Mesenchymal stem cell (in vitro differentiated cells and primary cell): ENCODE measurements around the gene PUS3.
"Not testable (repeated sequence)": the region's sequence is repeated elsewhere in the genome, so short reads cannot be mapped to it uniquely, and the experiment has no call there.

Experiments
- DNase-seq: peaks from one replicate; pipeline ENCODE4 v3.0.0-alpha.2; 2013
- H2AFZ ChIP-seq: one replicate; pipeline ENCODE4 v1.6.1; 2013; ENCODE audit warnings: low read depth, mild to moderate bottlenecking, control low read depth, inconsistent platforms, low read length, moderate library complexity
- H2AK5ac ChIP-seq: 2 replicates; pipeline ENCODE4 v1.6.1; 2013; ENCODE audit warnings: low read length, moderate library complexity, mild to moderate bottlenecking, inconsistent platforms; ENCODE audit not compliant: severe bottlenecking
- H2BK120ac ChIP-seq: one replicate; pipeline ENCODE4 v1.6.1; 2013; ENCODE audit warnings: low read depth, mild to moderate bottlenecking, inconsistent platforms, low read length, moderate library complexity
- H2BK12ac ChIP-seq, 2 experiments: one replicate each; pipeline ENCODE4 v1.6.1; 2013; ENCODE audit warnings: inconsistent platforms in 2 of 2, low read length in 2 of 2, mild to moderate bottlenecking in 2 of 2, moderate library complexity in 2 of 2, control low read depth in 1 of 2
- H2BK15ac ChIP-seq: one replicate; pipeline ENCODE4 v1.6.1; 2013; ENCODE audit warnings: mild to moderate bottlenecking, low read depth, inconsistent platforms; ENCODE audit not compliant: poor library complexity, severe bottlenecking
- H2BK5ac ChIP-seq: 2 replicates; pipeline ENCODE4 v1.6.1; 2013; ENCODE audit warnings: low read depth, mild to moderate bottlenecking, low read length, control low read depth, inconsistent platforms; ENCODE audit not compliant: poor library complexity, severe bottlenecking
- H3K14ac ChIP-seq, 2 experiments: one replicate each; pipeline ENCODE4 v1.6.1; 2013; ENCODE audit warnings: inconsistent platforms in 2 of 2, low read length in 2 of 2, control low read depth in 1 of 2, mild to moderate bottlenecking in 1 of 2, moderate library complexity in 1 of 2
- H3K18ac ChIP-seq, 2 experiments: one replicate each; pipeline ENCODE4 v1.6.1; 2013; ENCODE audit warnings: inconsistent platforms in 2 of 2, low read length in 2 of 2, control low read depth in 1 of 2, low read depth in 1 of 2, mild to moderate bottlenecking in 1 of 2
- H3K23ac ChIP-seq, 2 experiments: one replicate each; pipeline ENCODE4 v1.6.1; 2013; ENCODE audit warnings: inconsistent platforms in 2 of 2, low read length in 2 of 2, mild to moderate bottlenecking in 2 of 2, moderate library complexity in 2 of 2, control low read depth in 1 of 2
- H3K27ac ChIP-seq: 2 replicates; pipeline ENCODE4 v1.5.1; 2013; ENCODE audit warnings: mild to moderate bottlenecking, moderate library complexity, low read length, control low read depth, inconsistent platforms; ENCODE audit not compliant: poor library complexity, severe bottlenecking
- H3K27me3 ChIP-seq, 2 experiments: 2 replicates each; pipeline versions ENCODE4 v1.6.1 to v1.7.0; 2013; ENCODE audit warnings: low read length in 2 of 2, mild to moderate bottlenecking in 2 of 2, moderate library complexity in 2 of 2, control low read depth in 1 of 2, inconsistent platforms in 1 of 2; ENCODE audit not compliant: control insufficient read depth in 1 of 2, insufficient read depth in 1 of 2
- H3K36me3 ChIP-seq, 2 experiments: 2 replicates each; pipeline versions ENCODE4 v1.6.1 to v1.7.0; 2013; ENCODE audit warnings: low read length in 2 of 2, control low read depth in 1 of 2, inconsistent platforms in 1 of 2, low read depth in 1 of 2, mild to moderate bottlenecking in 1 of 2; ENCODE audit not compliant: insufficient read depth in 2 of 2, control insufficient read depth in 1 of 2
- H3K4ac ChIP-seq, 2 experiments: one replicate each; pipeline ENCODE4 v1.6.1; 2013; ENCODE audit warnings: inconsistent platforms in 2 of 2, low read length in 2 of 2, mild to moderate bottlenecking in 2 of 2, moderate library complexity in 2 of 2, control low read depth in 1 of 2, low read depth in 1 of 2
- H3K4me1 ChIP-seq: 2 replicates; pipeline ENCODE4 v1.6.1; 2013; ENCODE audit warnings: low read depth, low read length, control low read depth; ENCODE audit not compliant: control insufficient read depth, insufficient read depth
- H3K4me2 ChIP-seq: 2 replicates; pipeline ENCODE4 v1.6.1; 2013; ENCODE audit warnings: low read length, mild to moderate bottlenecking, inconsistent platforms; ENCODE audit not compliant: poor library complexity, severe bottlenecking
- H3K4me3 ChIP-seq, 2 experiments: 2 replicates each; pipeline versions ENCODE4 v1.5.1 to v1.7.0; 2013; ENCODE audit warnings: low read length in 2 of 2, mild to moderate bottlenecking in 2 of 2, control low read depth in 1 of 2, low read depth in 1 of 2; ENCODE audit not compliant: insufficient read depth in 1 of 2
- H3K79me1 ChIP-seq: replicated peaks from 2 replicates; pipeline ENCODE4 v1.6.1; 2013; ENCODE audit warnings: mild to moderate bottlenecking, control low read depth, low read length, inconsistent platforms; ENCODE audit not compliant: poor library complexity, severe bottlenecking
- H3K9ac ChIP-seq: 2 replicates; pipeline ENCODE4 v1.7.0; 2013; ENCODE audit warnings: mild to moderate bottlenecking, low read length, moderate library complexity
- H3K9me3 ChIP-seq: 2 replicates; pipeline ENCODE4 v1.7.0; 2013; ENCODE audit warnings: mild to moderate bottlenecking, low read length; ENCODE audit not compliant: control insufficient read depth
- H4K8ac ChIP-seq: one replicate; pipeline ENCODE4 v1.6.1; 2013; ENCODE audit warnings: inconsistent platforms, mild to moderate bottlenecking, low read length, moderate library complexity
- H4K91ac ChIP-seq: one replicate; pipeline ENCODE4 v1.6.1; 2013; ENCODE audit warnings: mild to moderate bottlenecking, low read length, inconsistent platforms
- WGBS: methylation state at CpG from one replicate; pipeline ENCODE4 v1.1.7; 2013; ENCODE audit warnings: mixed read lengths; 5-methylcytosine and 5-hydroxymethylcytosine counted together

The PUS3 gene

DNA sequence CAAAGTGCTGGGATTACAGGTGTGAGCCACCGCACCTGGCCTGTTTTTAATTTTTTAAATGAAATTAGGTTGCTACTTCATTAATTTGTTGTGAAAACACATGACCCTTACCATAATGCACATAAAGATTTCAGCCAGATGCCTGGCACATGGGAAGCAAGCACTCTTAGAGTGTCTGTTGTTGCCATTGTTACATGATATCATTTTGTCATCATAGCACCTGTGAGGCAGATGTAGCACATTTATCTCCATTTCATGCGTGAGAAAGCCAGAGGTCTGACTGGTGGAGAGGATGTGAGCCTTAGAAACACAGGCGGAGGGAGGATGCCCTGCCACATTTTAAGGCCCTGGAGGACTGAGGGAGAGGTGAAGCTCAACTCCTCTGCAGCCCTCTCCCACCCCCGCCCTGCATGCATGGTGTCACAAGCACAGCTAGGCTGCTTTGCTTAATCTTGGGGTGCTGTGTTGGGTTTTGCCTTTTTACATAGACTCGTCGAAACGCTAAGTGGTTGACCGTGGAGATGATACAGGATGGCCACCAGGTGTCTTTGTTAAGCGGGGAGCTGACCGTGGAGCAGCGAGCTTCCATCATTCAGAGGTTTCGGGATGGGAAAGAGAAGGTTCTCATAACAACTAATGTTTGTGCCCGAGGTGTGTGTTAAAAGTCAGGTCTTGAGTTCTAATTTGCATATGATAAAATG is 15.3 kb upstream of the PUS3 start:
- WGBS: 82% methylated on average over 11 of the region's 13 CpGs
- no peaks in the 10 kb centered on the region for H3K4me1 ChIP-seq
- H3K4me2 ChIP-seq: no peak overlapping the region
- H3K36me3 ChIP-seq: no peaks in the 10 kb centered on the region
- no peaks in the 10 kb centered on the region for H3K79me1 ChIP-seq
- no peak overlapping the region for H4K91ac ChIP-seq
- H3K4me3 ChIP-seq: no peak overlapping the region
- H3K14ac ChIP-seq: no peak overlapping the region
- H2BK5ac ChIP-seq: no peak overlapping the region
- no peak overlapping the region for H2BK15ac ChIP-seq
- no peaks in the 10 kb centered on the region for H3K9me3 ChIP-seq
- H2AFZ ChIP-seq: no peak overlapping the region
- no peak overlapping the region for H3K4ac ChIP-seq
- no peak overlapping the region for H3K27ac ChIP-seq
- no peak overlapping the region for H2BK12ac ChIP-seq
- H3K27me3 ChIP-seq: peaks cover 42 to 51% of the 10 kb centered on the region in 2 experiments
- H2BK120ac ChIP-seq: no peak overlapping the region
- no peak overlapping the region for H3K9ac ChIP-seq
- H2AK5ac ChIP-seq: no peak overlapping the region
- no peak overlapping the region for H3K18ac ChIP-seq
- H4K8ac ChIP-seq: no peak overlapping the region
- H3K23ac ChIP-seq: no peak overlapping the region
- no peak for DNase-seq

DNA sequence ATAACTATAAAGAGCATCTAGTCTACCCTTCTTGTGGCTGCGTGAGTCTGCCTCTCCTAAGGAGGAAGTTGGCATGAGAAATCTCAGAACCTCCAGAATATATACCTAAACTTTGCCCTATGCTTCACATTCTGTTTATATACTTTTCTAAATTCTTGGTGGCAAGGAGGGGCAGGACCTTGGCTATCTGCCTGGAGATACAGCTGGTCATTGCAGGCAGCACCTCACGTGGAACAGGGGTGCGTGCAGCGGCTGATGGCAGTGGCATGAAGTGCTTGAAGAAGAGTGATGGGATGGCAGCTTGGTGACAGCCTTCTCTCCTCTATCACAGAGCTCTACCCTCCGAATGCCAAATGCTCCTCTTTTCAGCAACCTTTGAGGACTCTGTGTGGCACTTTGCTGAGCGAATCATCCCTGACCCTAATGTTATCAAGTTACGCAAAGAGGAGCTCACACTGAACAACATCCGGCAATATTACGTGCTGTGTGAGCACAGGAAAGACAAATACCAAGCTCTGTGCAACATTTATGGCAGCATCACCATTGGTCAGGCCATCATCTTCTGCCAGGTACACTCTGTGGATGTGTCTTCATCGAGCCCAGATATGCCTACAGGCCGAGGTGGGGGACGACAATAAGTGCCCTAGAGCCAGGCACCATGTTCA is 13.8 kb upstream of the PUS3 start:
- no peak overlapping the region for H2BK120ac ChIP-seq
- 87% methylated on average over 10 of the region's 12 CpGs for WGBS
- H3K4me2 ChIP-seq: no peak overlapping the region

DNA sequence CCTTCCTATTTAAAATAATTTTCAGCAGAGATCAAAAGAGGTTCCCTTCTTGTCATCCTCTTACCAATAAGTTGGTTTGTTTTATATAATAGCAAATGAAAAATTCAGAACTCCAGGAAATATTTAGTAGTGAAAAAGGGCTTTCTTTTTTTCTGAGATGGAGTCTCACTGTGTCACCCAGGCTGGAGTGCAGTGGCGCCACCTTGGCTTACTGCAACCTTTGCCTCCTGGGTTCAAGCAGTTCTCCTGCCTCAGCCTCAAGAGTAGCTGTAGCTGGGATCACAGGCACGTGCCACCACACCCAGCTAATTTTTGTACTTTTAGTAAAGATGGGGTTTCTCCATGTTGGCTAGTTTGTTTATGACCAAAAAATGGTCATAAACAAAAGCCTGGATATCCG is 11.6 kb upstream of the PUS3 start:
- H3K14ac ChIP-seq, H4K8ac ChIP-seq, H3K79me1 ChIP-seq, DNase-seq, H3K23ac ChIP-seq, H3K18ac ChIP-seq, H3K36me3 ChIP-seq, H2BK15ac ChIP-seq, H2AFZ ChIP-seq, H3K9ac ChIP-seq, H2AK5ac ChIP-seq, H3K4me3 ChIP-seq, H4K91ac ChIP-seq, H2BK120ac ChIP-seq, H3K4me2 ChIP-seq, H3K4ac ChIP-seq, H3K9me3 ChIP-seq, H3K27ac ChIP-seq, H2BK12ac ChIP-seq, H2BK5ac ChIP-seq, H3K4me1 ChIP-seq: not testable (repeated sequence)
- H3K27me3 ChIP-seq: peaks cover 50 to 54% of the 10 kb centered on the region in 2 experiments
- WGBS: 81% methylated on average over 3 of the region's 3 CpGs

More for the DNA sequence above, 13.8 kb upstream of the PUS3 start:
- no peak overlapping the region for H3K4me3 ChIP-seq
- no peak overlapping the region for H2BK5ac ChIP-seq
- no peak overlapping the region for H3K27ac ChIP-seq
- H2AFZ ChIP-seq: no peak overlapping the region
- no peak overlapping the region for H2BK12ac ChIP-seq
- no peak for DNase-seq
- no peaks in the 10 kb centered on the region for H3K79me1 ChIP-seq
- no peak overlapping the region for H3K14ac ChIP-seq
- no peak overlapping the region for H2AK5ac ChIP-seq
- H3K18ac ChIP-seq: no peak overlapping the region
- no peak overlapping the region for H3K23ac ChIP-seq
- H3K9me3 ChIP-seq: no peaks in the 10 kb centered on the region
- H4K8ac ChIP-seq: no peak overlapping the region
- no peak overlapping the region for H3K9ac ChIP-seq
- no peak overlapping the region for H4K91ac ChIP-seq
- H3K4me1 ChIP-seq: no peaks in the 10 kb centered on the region
- H3K36me3 ChIP-seq: no peaks in the 10 kb centered on the region
- no peak overlapping the region for H3K4ac ChIP-seq
- H2BK15ac ChIP-seq: no peak overlapping the region
- H3K27me3 ChIP-seq: peaks cover 43 to 46% of the 10 kb centered on the region in 2 experiments

DNA sequence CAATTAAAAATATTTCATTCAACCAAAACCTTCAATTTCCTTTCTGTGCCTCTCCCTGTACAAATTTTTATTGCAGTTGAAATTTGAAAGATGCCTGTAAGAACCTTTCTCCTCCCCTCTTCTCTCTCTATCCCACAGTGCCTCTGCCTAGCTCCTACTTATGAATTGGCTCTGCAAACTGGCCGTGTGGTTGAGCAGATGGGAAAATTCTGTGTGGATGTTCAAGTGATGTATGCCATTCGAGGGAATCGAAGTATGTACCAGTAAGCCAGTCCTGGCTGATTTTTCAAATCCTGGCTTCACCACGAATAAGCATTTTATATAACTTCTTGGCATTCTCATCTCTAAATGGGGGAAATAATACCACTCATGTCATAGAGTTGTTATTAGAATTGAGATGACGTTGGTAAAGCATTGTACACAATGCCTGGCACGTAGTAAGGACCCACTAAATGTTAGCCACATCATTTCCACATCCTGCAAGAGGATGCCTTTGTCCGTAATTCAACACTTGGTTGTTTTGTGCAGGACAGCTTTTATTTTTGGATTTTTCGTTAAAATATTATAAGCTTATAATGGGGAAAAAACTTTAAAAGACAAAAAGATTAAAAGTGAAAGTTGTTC is 7.3 kb upstream of the PUS3 start:
- peaks cover 41 to 44% of the 10 kb centered on the region in 2 experiments for H3K27me3 ChIP-seq
- H2AFZ ChIP-seq: no peak overlapping the region
- no peak overlapping the region for H3K4ac ChIP-seq
- H3K27ac ChIP-seq: no peak overlapping the region
- no peak overlapping the region for H2BK15ac ChIP-seq
- no peak overlapping the region for H2BK120ac ChIP-seq
- no peak overlapping the region for H3K14ac ChIP-seq
- H3K9ac ChIP-seq: no peak overlapping the region
- no peak overlapping the region for H2BK12ac ChIP-seq
- H3K23ac ChIP-seq: no peak overlapping the region
- no peak overlapping the region for H3K18ac ChIP-seq
- no peaks in the 10 kb centered on the region for H3K79me1 ChIP-seq
- H4K8ac ChIP-seq: no peak overlapping the region
- no peaks in the 10 kb centered on the region for H3K9me3 ChIP-seq
- no peak overlapping the region for H2BK5ac ChIP-seq
- no peak overlapping the region for H2AK5ac ChIP-seq
- no peaks in the 10 kb centered on the region for H3K4me1 ChIP-seq
- no peak overlapping the region for H3K4me3 ChIP-seq
- no peak overlapping the region for H3K4me2 ChIP-seq
- 80% methylated on average over 1 of the region's 8 CpGs for WGBS
- H3K36me3 ChIP-seq: no peaks in the 10 kb centered on the region
- no peak overlapping the region for H4K91ac ChIP-seq
- no peak for DNase-seq
